ENCODE data around the gene RMC1. TPM values are rescaled to one million over a fixed set of nuclear protein-coding genes. Genes with fewer than 3 reads are reported as not detected.

Gene RMC1
- total RNA-seq, 1 donor from 2014 or later, result 28.5 TPM

DNA sequence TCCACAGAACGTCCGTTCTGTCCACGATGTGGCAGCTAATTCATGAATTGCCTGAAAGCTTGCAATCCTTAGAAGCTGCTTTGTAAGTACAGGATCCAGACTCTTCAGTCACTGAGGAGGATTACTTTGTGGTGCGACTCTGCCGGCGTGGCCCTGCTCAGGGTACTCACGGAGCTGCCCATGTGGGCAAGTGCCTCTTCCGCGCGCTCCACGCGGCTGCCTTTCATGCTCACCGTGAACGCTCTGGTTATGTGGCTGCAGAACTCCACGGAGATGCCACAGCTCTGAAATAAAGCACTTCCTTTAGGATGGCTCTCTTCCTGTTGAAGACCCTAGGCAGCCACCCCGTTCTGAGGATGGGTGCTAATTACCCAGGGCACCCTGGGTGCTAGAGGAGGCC lies 31.0 kb downstream of the RMC1 start:
- no peaks in the 10 kb centered on the region for H3K9me3 Mint-ChIP-seq (ENCODE audit: low read depth)
- TF ChIP-seq, protein P1, sequence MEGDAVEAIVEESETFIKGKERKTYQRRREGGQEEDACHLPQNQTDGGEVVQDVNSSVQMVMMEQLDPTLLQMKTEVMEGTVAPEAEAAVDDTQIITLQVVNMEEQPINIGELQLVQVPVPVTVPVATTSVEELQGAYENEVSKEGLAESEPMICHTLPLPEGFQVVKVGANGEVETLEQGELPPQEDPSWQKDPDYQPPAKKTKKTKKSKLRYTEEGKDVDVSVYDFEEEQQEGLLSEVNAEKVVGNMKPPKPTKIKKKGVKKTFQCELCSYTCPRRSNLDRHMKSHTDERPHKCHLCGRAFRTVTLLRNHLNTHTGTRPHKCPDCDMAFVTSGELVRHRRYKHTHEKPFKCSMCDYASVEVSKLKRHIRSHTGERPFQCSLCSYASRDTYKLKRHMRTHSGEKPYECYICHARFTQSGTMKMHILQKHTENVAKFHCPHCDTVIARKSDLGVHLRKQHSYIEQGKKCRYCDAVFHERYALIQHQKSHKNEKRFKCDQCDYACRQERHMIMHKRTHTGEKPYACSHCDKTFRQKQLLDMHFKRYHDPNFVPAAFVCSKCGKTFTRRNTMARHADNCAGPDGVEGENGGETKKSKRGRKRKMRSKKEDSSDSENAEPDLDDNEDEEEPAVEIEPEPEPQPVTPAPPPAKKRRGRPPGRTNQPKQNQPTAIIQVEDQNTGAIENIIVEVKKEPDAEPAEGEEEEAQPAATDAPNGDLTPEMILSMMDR (IDR thresholded peaks at IDR 0.05; ENCODE audit: unreplicated experiment), result no peak
- H3K4me1 Mint-ChIP-seq (ENCODE audit: low read depth), result no peaks in the 10 kb centered on the region
- DNase-seq (ENCODE audit: low spot score, unreplicated experiment), result no peak
- H3K36me3 Mint-ChIP-seq (ENCODE audit: insufficient read depth), result peaks cover 25% of the 10 kb centered on the region
- no peaks in the 10 kb centered on the region for H3K27me3 Mint-ChIP-seq
- H3K4me3 Mint-ChIP-seq (ENCODE audit: low read depth), result no peak overlapping the region
- H3K27ac Mint-ChIP-seq, result no peak overlapping the region

- no peak for DNase-seq (ENCODE audit: low spot score, unreplicated experiment)
- Mint-ChIP-seq H3K36me3 (ENCODE audit: insufficient read depth) (peaks cover 29% of the 10 kb centered on the region), H3K4me1 (ENCODE audit: low read depth) (no peaks in the 10 kb centered on the region), H3K27ac (no peak overlapping the region), H3K4me3 (ENCODE audit: low read depth) (no peak overlapping the region), H3K27me3 (no peaks in the 10 kb centered on the region), H3K9me3 (ENCODE audit: low read depth) (no peaks in the 10 kb centered on the region)
- TF ChIP-seq, protein P1 (IDR thresholded peaks at IDR 0.05; ENCODE audit: unreplicated experiment), result no peak
Observed at GRCh38 chr18:23536204-23536603, 32.9 kb downstream of the RMC1 start.

- TF ChIP-seq, protein P1 (IDR thresholded peaks at IDR 0.05; ENCODE audit: unreplicated experiment), result no peak
- no peaks in the 10 kb centered on the region for H3K9me3 Mint-ChIP-seq (ENCODE audit: low read depth)
- no peaks in the 10 kb centered on the region for H3K27me3 Mint-ChIP-seq
- peaks cover 29% of the 10 kb centered on the region for H3K36me3 Mint-ChIP-seq (ENCODE audit: insufficient read depth)
- no peak overlapping the region for H3K4me3 Mint-ChIP-seq (ENCODE audit: low read depth)
- no peak for DNase-seq (ENCODE audit: low spot score, unreplicated experiment)
- no peaks in the 10 kb centered on the region for H3K4me1 Mint-ChIP-seq (ENCODE audit: low read depth)
- H3K27ac Mint-ChIP-seq, result no peak overlapping the region
Observed at GRCh38 chr18:23537274-23537673, 34.0 kb downstream of the RMC1 start.

GRCh38 chr18:23538001-23538400 lies 34.7 kb downstream of the RMC1 start:
- Mint-ChIP-seq H3K4me1 (ENCODE audit: low read depth) (no peaks in the 10 kb centered on the region), H3K27ac (no peak overlapping the region), H3K36me3 (ENCODE audit: insufficient read depth) (peaks cover 25% of the 10 kb centered on the region), H3K27me3 (no peaks in the 10 kb centered on the region), H3K4me3 (ENCODE audit: low read depth) (no peak overlapping the region), H3K9me3 (ENCODE audit: low read depth) (no peaks in the 10 kb centered on the region)
- TF ChIP-seq, protein P1 (IDR thresholded peaks at IDR 0.05; ENCODE audit: unreplicated experiment), result no peak
- DNase-seq (ENCODE audit: low spot score, unreplicated experiment), result no peak

- no peaks in the 10 kb centered on the region for H3K4me1 Mint-ChIP-seq (ENCODE audit: low read depth)
- TF ChIP-seq, protein P1 (IDR thresholded peaks at IDR 0.05; ENCODE audit: unreplicated experiment), result no peak
- no peak overlapping the region for H3K27ac Mint-ChIP-seq
- no peaks in the 10 kb centered on the region for H3K9me3 Mint-ChIP-seq (ENCODE audit: low read depth)
- H3K4me3 Mint-ChIP-seq (ENCODE audit: low read depth), result no peak overlapping the region
- peaks cover 25% of the 10 kb centered on the region for H3K36me3 Mint-ChIP-seq (ENCODE audit: insufficient read depth)
- no peak for DNase-seq (ENCODE audit: low spot score, unreplicated experiment)
- H3K27me3 Mint-ChIP-seq, result no peaks in the 10 kb centered on the region
Observed at GRCh38 chr18:23538870-23539269, 35.6 kb downstream of the RMC1 start.
